ENCODE results near the gene DHRS11.

DNA sequence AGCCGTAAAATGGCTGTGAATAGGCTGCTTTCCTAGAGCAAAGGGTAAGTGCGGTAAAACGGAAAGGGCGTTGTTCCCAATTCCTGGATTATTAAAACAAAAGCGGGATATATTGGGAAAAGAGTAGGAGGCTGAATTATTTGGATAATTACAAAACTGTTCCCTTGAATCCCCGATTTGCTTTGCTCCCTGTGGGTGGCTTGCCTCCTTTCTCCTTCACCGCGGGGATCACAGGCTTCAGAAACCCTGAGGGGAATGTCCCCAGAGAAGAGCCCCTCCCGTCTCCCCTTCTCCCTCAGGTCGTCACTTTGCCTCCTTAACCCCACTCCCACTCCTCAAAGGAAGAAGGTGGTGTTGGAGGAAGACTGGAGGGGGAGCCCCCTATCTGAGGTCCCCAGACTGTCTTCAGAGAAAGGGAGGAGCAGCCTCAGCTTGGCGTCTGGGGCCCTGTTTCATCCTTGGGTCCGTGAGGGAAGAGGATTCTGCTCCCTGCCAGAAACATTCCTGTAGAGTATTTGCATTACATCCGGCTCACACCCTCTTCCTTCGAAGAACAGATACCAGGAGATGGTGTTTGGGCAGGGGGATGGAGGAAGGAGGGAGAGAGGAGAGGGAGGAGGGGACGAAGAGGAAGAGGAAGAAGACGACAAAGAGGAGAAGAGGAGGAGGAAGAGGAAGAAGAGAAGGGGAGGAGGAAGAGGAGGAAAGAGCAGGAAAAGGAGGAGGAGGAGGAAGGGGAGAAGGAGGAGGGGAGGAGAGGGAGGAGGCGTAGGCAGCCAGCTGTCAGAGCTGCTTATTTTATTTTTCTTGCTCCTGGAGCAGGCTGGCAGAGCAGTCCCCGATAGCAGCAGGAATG is 41.5 kb downstream of the DHRS11 start:
- TF ChIP-seq, protein P1, sequence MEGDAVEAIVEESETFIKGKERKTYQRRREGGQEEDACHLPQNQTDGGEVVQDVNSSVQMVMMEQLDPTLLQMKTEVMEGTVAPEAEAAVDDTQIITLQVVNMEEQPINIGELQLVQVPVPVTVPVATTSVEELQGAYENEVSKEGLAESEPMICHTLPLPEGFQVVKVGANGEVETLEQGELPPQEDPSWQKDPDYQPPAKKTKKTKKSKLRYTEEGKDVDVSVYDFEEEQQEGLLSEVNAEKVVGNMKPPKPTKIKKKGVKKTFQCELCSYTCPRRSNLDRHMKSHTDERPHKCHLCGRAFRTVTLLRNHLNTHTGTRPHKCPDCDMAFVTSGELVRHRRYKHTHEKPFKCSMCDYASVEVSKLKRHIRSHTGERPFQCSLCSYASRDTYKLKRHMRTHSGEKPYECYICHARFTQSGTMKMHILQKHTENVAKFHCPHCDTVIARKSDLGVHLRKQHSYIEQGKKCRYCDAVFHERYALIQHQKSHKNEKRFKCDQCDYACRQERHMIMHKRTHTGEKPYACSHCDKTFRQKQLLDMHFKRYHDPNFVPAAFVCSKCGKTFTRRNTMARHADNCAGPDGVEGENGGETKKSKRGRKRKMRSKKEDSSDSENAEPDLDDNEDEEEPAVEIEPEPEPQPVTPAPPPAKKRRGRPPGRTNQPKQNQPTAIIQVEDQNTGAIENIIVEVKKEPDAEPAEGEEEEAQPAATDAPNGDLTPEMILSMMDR (IDR thresholded peaks at IDR 0.05): no peak
- TF ChIP-seq POLR2A (IDR thresholded peaks at IDR 0.05): no peak
